Activated T-helper 17 cell treated with anti-CD3 and anti-CD28 coated beads, Interleukin-2, amount 50 U/mL, for 72 hours (primary cell): ENCODE data around the gene PTPN7. TPM values are rescaled to one million over a fixed set of nuclear protein-coding genes. Genes with fewer than 3 reads are reported as not detected.
"Not testable (repeated sequence)": the region's sequence is repeated elsewhere in the genome, so short reads cannot be mapped to it uniquely, and the experiment has no call there.

Experiments used
- ATAC-seq: fragments of 150-1000 bp; cut with Tn5 transposase; replicated peaks from 2 replicates; pipeline ENCODE4 v1.10.0; 2021; ENCODE audit warnings: mild to moderate bottlenecking, moderate library complexity
- H3K27ac Mint-ChIP-seq: one replicate; pipeline ENCODE4 v1.8.0; 2022; ENCODE audit warnings: mixed read lengths
- H3K27me3 Mint-ChIP-seq: one replicate; pipeline ENCODE4 v1.8.0; 2022; ENCODE audit warnings: mixed read lengths
- H3K36me3 Mint-ChIP-seq: one replicate; pipeline ENCODE4 v1.8.0; 2022; ENCODE audit warnings: low read depth, mild to moderate bottlenecking, mixed read lengths
- H3K4me1 Mint-ChIP-seq: one replicate; pipeline ENCODE4 v1.8.0; 2022; ENCODE audit warnings: mixed read lengths
- H3K4me3 Mint-ChIP-seq: one replicate; pipeline ENCODE4 v1.8.0; 2022; ENCODE audit warnings: mild to moderate bottlenecking, mixed read lengths
- H3K9me3 Mint-ChIP-seq: one replicate; pipeline ENCODE4 v1.8.0; 2022; ENCODE audit warnings: mixed read lengths
- total RNA-seq, 2 donors: library from RNA; stranded (reverse); gene quantifications; one replicate each; pipeline ENCODE4 v1.2.3, GENCODE V29; 2022

PTPN7 gene
- total RNA-seq, 2 donors from 2014 or later = 238 to 281 TPM

GRCh38 chr1:202182040-202182877, 21.9 kb upstream of the PTPN7 start:
- no peak for ATAC-seq
- no peak overlapping the region for H3K27ac Mint-ChIP-seq
- peaks cover 3% of the 10 kb centered on the region for H3K27me3 Mint-ChIP-seq
- H3K4me1 Mint-ChIP-seq = peaks cover 11% of the 10 kb centered on the region
- H3K4me3 Mint-ChIP-seq = no peak overlapping the region
- no peaks in the 10 kb centered on the region for H3K9me3 Mint-ChIP-seq
- H3K36me3 Mint-ChIP-seq = no peaks in the 10 kb centered on the region

GRCh38 chr1:202181586-202181985, 21.2 kb upstream of the PTPN7 start:
- Mint-ChIP-seq H3K27ac (no peak overlapping the region), H3K4me1 (peaks cover 11% of the 10 kb centered on the region), H3K27me3 (peaks cover 3% of the 10 kb centered on the region), H3K9me3 (no peaks in the 10 kb centered on the region), H3K36me3 (no peaks in the 10 kb centered on the region), H3K4me3 (no peak overlapping the region)
- no peak for ATAC-seq

GRCh38 chr1:202180751-202181139, 20.3 kb upstream of the PTPN7 start:
- peaks cover 11% of the 10 kb centered on the region for H3K4me1 Mint-ChIP-seq
- not testable (repeated sequence) for H3K36me3 Mint-ChIP-seq, ATAC-seq, H3K9me3 Mint-ChIP-seq, H3K4me3 Mint-ChIP-seq, H3K27ac Mint-ChIP-seq, H3K27me3 Mint-ChIP-seq

- H3K27me3 Mint-ChIP-seq = peaks cover 3% of the 10 kb centered on the region
- no peak overlapping the region for H3K27ac Mint-ChIP-seq
- H3K9me3 Mint-ChIP-seq = no peaks in the 10 kb centered on the region
- H3K4me3 Mint-ChIP-seq = no peak overlapping the region
- ATAC-seq = no peak
- H3K36me3 Mint-ChIP-seq = no peaks in the 10 kb centered on the region
- peaks cover 11% of the 10 kb centered on the region for H3K4me1 Mint-ChIP-seq
Measured at GRCh38 chr1:202179828-202180750, 19.7 kb upstream of the PTPN7 start.

GRCh38 chr1:202176949-202177927, 16.8 kb upstream of the PTPN7 start:
- H3K27ac Mint-ChIP-seq = no peak overlapping the region
- H3K36me3 Mint-ChIP-seq = no peaks in the 10 kb centered on the region
- ATAC-seq = no peak
- H3K4me3 Mint-ChIP-seq = no peak overlapping the region
- H3K27me3 Mint-ChIP-seq = no peaks in the 10 kb centered on the region
- H3K4me1 Mint-ChIP-seq = no peaks in the 10 kb centered on the region
- no peaks in the 10 kb centered on the region for H3K9me3 Mint-ChIP-seq

- no peaks in the 10 kb centered on the region for H3K4me1 Mint-ChIP-seq
- no peak for ATAC-seq
- no peak overlapping the region for H3K4me3 Mint-ChIP-seq
- no peaks in the 10 kb centered on the region for H3K36me3 Mint-ChIP-seq
- H3K27ac Mint-ChIP-seq = no peak overlapping the region
- no peaks in the 10 kb centered on the region for H3K27me3 Mint-ChIP-seq
- no peaks in the 10 kb centered on the region for H3K9me3 Mint-ChIP-seq
Measured at GRCh38 chr1:202173993-202174392, 13.6 kb upstream of the PTPN7 start.

- H3K27ac Mint-ChIP-seq = no peak overlapping the region
- H3K9me3 Mint-ChIP-seq = no peaks in the 10 kb centered on the region
- no peaks in the 10 kb centered on the region for H3K36me3 Mint-ChIP-seq
- H3K4me3 Mint-ChIP-seq = no peak overlapping the region
- no peaks in the 10 kb centered on the region for H3K4me1 Mint-ChIP-seq
- H3K27me3 Mint-ChIP-seq = no peaks in the 10 kb centered on the region
- peak; percentile 70 for ATAC-seq
Measured at GRCh38 chr1:202172015-202172355, 11.6 kb upstream of the PTPN7 start.

GRCh38 chr1:202171292-202172014, 11.1 kb upstream of the PTPN7 start:
- H3K27ac Mint-ChIP-seq = no peak overlapping the region
- no peaks in the 10 kb centered on the region for H3K4me1 Mint-ChIP-seq
- H3K9me3 Mint-ChIP-seq = no peaks in the 10 kb centered on the region
- no peak overlapping the region for H3K4me3 Mint-ChIP-seq
- peak; percentile 45 for ATAC-seq
- H3K36me3 Mint-ChIP-seq = no peaks in the 10 kb centered on the region
- H3K27me3 Mint-ChIP-seq = no peaks in the 10 kb centered on the region

GRCh38 chr1:202170726-202171125, 10.3 kb upstream of the PTPN7 start:
- Mint-ChIP-seq H3K27me3 (no peaks in the 10 kb centered on the region), H3K36me3 (no peaks in the 10 kb centered on the region), H3K27ac (no peak overlapping the region), H3K4me3 (no peak overlapping the region), H3K4me1 (no peaks in the 10 kb centered on the region), H3K9me3 (no peaks in the 10 kb centered on the region)
- no peak for ATAC-seq

- H3K36me3 Mint-ChIP-seq = no peaks in the 10 kb centered on the region
- H3K4me1 Mint-ChIP-seq = peaks cover 10% of the 10 kb centered on the region
- H3K9me3 Mint-ChIP-seq = no peaks in the 10 kb centered on the region
- no peak overlapping the region for H3K4me3 Mint-ChIP-seq
- H3K27me3 Mint-ChIP-seq = no peaks in the 10 kb centered on the region
- no peak overlapping the region for H3K27ac Mint-ChIP-seq
- ATAC-seq = no peak
Measured at GRCh38 chr1:202168861-202169260, 8.5 kb upstream of the PTPN7 start.

- H3K27ac Mint-ChIP-seq = no peak overlapping the region
- H3K27me3 Mint-ChIP-seq = no peaks in the 10 kb centered on the region
- no peaks in the 10 kb centered on the region for H3K36me3 Mint-ChIP-seq
- H3K4me1 Mint-ChIP-seq = peaks cover 13% of the 10 kb centered on the region
- no peaks in the 10 kb centered on the region for H3K9me3 Mint-ChIP-seq
- ATAC-seq = no peak
- H3K4me3 Mint-ChIP-seq = no peak overlapping the region
Measured at GRCh38 chr1:202167708-202168415, 7.5 kb upstream of the PTPN7 start.

GRCh38 chr1:202167054-202167453, 6.7 kb upstream of the PTPN7 start:
- not testable (repeated sequence) for H3K36me3 Mint-ChIP-seq, ATAC-seq, H3K27me3 Mint-ChIP-seq, H3K9me3 Mint-ChIP-seq, H3K27ac Mint-ChIP-seq
- H3K4me3 Mint-ChIP-seq = peak overlapping the region; percentile 100
- peaks cover 18% of the 10 kb centered on the region for H3K4me1 Mint-ChIP-seq
